ENCODE measurements around the gene ALDH1L2.

The ALDH1L2 gene

DNA sequence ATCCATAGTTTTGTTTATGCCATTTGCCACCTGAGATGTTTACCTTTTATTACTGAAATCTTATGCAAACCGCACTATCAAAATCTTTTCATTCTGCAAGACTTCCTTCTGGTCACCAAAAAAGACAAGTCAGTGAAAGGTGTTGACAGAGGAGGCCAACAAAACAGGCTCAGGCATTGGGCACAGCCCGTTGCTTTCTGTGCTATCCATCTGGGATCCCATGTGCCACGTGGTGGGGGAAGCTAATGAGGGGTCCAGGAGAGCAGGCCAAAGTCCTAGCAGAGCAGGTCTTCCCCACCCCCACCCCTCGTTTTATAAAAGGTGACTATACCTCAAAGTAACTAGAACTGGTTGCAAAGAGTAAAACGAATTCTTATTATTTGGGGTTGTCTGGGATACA lies 1.2 kb downstream of the ALDH1L2 start:
- DNase-seq: no peak

DNA sequence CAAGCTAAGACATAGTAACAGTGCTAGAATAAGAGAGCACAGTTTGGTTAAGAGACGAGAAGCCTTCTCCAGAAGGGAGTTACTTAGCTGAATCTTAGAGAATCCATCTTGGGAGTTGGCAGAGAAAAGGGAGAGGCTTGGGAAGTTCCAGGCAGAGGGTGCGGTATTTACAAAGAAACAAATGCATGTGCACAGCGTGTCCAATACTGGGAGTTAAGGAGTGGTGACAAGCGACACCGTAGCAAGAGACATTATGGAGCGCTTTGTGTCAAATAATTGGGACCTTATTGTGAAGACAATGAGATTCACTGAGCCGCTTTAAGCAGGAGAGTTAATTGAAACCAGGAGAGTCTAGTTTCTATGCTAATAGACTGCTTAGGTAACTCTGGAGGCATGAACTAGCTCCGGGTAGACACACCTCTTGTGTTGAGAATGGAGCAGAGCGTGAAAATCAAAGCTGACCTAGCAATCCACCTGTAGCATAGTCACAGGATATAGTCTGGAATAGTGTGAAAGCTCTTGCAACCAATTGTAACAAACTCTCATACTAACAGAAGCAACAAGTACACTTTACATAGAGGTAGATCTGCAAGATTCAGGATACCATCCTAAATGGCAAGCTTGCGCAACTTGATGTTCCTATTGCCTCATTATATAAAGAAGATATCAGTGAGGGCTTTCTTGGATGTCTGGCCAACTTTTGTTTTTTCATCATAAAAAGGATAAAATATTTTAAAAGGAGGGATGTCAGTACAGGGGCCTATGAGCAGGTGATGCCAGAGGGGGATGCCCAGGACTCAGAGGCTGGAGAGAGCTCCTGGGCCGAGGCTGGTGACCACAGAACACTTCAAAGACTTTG lies 5.3 kb downstream of the ALDH1L2 start:
- DNase-seq: no peak

DNA sequence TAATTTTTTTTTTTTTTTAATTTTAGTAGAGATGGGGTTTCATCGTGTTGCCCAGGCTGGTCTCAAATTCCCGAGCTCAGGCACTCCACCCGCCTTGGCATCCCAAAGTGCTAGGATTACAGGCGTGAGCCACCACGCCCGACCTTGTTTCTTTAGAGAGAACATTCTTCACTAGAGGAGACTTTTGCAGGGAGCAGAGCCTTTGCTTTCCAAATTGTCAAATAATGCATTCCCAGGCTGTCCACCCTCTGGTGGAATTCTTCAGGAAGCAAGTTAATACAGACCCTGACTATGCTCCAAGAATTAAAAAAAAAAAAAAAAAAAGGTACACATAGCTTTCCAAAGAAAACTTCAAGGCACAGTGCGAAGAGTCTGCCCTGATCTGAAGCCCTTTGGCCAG lies 6.8 kb downstream of the ALDH1L2 start:
- no peak for DNase-seq

DNA sequence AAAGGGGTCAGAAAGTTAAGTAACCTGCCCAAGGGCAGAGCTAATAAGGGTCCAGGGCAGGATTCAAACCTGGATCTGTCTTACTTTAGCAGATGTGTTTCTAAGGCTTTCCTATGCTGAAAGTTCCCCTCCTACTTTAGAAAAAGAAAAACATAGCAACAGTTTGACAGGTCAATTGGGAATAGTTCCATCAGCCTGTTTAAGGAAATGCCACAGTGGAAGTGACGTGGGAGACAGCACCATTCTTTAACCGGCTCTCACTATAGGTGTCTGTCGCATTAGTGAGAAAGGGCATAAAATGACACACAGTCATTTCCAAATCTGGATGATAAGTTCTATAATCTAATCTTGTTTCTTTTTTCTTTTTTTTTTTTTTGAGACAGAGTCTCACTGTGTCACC lies 7.3 kb downstream of the ALDH1L2 start:
- DNase-seq: no peak

DNA sequence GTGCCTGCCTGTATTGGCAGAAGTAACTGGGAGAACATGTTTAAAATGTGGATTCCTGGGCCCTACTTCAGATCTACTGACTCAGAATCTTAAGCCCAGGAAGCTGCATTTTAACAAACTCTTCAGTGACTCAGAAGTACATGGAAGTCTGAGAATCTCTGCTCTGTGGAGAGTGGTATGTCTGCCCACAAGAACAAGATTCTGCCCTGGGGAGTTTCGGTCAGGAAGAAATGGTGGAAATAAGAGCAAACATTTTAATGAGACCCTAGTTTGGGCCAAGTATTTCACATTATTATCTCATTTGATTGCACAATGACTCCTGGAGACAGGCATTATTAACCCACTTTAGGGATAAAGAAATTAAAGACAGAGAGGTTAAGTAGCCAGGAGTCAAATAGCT lies 8.2 kb downstream of the ALDH1L2 start:
- DNase-seq: no peak

DNA sequence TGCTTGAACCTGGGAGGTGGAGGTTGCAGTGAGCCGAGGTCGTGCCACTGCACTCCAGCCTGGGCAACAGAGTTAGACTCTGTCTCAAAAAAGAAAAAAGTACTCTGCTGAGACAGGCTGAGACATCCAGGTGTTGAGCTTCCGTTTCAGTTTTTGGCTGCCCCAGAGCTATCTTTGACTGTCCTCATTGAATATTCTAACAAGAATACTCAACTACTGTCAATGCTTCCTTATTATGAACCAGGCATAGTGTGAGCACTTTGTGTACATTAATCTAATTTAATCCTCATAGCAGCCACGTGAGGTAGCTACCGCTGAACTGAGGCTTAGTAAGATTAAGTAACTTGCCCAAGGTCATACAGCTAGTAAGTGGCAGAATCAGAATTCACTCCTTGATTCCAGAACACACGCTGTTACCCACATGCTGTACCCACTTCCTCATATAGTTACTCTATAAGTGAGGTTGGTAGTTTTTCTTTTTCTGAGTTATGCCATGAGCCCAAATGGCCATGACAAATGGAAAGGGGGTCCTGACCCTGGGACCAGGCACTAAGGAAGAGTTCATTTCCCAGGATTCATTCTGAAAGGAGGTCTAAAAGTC lies 11.3 kb downstream of the ALDH1L2 start:
- no peak for DNase-seq

DNA sequence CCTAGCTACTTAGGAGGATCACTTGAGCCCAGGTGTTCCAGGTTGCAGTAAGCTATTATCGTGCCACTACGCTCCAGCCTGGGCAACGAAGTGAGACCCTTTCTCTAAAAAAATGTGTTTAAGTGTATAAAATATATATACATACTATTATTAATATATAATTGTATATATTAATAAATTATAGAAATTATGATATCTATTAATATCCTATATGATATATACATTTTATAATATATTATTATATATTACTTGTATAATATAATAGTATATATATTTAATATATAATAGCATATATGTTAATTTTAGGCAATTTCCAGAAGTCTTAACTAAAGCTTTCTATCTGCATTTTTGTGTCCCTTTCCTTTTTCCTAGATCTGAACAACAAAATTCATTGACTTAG lies 12.3 kb downstream of the ALDH1L2 start:
- DNase-seq: no peak

DNA sequence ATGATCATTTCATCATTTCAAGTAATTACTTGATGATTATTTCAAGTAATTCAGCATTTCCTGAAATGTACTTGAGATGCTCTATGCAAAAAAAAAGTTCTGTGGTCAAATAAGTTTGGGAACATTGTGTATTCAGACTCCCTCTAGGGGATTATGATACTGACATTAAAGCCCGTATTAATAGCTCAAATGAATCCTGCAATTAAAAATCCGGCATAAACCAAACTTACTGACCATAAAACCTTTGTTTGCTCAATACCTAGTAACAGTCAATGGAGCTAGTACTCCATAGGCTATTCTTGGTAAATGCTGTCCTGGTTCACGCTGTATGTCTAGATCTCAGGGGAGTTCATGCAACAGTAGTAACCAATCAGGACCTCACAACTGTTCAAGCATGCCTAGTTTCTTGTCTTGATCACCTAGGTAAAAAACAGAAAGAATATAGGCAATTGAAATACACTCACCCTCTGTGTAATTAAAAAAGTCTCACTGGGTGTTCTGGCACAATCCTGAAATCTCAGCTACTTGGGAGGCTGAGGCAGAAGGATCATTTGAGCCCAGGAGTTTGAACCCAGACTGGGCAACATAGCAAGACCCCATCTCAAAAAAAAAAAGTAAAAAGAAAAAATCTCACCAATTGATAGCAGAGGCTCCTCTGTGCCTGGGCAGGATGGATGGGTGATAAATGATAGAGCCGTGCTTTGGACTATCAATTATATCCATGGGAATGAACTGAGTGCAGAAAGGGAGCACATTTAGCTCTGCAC lies 14.1 kb downstream of the ALDH1L2 start:
- DNase-seq: no peak

DNA sequence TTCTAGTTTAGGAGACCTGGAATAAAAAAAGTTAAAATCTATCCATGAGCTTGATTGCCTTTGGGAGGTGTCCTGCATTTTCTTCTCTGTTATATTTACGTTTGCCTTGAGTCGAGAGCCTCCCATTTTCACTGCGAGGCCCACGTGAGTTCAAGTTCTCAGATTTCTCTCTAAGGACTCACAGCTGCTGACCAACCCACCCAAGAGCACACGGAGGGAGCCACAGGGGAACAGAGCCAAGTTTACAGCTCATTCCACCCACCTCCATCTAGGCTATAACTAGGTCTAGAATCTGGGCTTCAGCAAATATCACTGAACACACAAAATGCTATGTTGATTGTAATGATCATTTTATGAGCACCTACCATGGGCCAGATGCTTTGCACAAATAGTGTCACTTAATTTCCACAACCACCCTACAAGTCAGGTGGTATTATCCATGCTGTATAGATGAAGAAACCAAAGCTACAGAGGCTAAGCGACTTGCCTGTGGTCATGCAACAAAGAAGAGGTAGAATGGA lies 16.7 kb downstream of the ALDH1L2 start:
- DNase-seq: no peak

DNA sequence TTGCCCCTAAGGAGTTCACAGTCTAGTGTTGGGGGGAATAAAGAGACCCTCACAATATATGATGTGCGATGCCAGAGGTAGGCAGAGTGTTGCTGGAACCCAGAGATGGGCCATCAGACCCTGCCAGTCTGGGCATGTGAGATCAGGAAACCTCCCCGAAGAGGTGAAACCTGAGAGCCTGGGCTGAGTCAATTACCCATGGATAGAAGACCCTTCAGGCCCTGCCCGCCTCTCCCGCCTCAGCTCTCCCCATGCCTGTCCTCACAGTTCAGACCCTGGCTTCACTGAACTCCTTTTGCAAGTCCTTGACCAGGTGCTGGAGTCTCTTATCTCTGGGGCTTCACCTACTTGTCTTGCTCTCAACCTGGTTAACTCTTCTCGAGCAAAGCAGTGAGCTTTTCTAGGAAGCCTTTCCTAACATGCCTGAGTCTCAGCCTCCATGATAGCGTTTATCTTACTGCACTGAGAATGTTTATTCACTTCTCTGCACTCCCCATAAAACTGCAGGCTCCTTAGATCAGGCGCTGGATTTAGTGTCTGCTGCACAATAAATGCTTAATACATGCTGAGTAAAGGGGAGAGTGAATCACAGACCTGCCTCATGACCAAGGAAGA lies 19.6 kb downstream of the ALDH1L2 start:
- no peak for DNase-seq

DNA sequence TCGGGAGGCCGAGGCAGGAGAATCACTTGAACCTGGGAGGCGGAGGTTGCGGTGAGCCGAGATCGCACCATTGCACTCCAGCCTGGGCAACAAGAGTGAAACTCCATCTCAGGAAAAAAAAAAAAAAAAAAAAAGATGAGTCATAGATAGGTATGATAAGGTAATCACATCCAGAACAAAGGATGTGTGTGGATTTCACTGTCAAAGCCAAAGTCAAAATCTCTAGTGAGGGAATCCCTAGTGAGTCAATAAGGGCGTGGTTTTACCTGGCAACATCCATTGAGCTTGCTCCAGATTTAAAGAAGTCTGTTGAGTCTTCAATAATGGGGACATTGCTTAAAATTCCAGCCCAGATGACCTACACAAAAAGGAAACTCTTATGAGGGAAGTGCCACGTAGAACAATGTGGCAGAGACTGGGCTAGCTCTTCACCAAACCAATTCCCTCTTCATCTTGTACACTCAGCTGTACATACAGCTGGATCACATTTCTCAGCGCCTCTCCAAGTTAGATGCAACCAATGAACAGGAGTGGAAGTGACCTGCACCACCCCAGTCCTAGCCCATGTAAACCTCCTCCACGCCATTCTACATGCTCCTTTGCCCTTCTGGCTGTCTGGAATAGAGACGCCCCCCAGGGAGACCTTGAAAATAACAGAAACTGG lies 23.4 kb downstream of the ALDH1L2 start:
- DNase-seq: no peak

DNA sequence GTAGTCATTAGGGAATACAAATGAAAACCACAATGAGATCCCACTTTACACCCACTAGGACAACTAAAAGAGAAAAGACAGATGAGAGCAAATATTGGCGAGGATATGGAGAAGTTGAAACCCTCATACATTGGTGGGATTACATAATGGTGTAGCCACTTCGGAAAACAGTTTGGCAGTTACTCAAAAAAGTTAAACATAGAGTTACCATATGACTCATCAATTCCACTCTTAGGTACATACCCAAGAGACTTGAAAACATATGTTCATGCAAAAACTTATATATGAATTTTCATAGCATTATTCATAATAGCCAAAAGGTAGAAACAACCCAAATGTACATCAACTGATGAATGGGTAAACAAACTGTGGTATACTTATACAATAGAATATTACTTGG lies 27.1 kb downstream of the ALDH1L2 start:
- DNase-seq: no peak

DNA sequence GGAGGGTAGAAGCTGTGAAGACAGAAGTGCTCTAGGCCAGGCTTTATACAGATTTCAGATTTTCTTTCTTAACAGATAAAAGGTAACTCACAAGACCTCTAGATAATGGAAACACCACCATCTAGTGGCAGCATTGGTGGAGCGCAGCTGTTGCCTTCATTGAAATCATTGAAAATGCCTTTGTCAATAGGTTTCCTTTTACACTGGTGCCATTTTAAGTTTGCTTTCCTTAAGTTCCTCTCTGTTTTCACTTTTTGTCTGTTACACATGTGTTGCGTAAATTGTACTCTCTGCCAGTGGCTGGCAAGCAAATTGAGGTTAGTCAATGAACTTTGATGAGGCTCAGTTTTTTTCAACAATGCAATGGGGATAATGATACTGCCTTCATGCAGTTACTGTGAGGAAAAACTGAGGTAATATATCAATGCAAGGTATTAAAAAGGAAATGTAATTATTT lies 31.1 kb downstream of the ALDH1L2 start:
- DNase-seq: peak; percentile 85

DNA sequence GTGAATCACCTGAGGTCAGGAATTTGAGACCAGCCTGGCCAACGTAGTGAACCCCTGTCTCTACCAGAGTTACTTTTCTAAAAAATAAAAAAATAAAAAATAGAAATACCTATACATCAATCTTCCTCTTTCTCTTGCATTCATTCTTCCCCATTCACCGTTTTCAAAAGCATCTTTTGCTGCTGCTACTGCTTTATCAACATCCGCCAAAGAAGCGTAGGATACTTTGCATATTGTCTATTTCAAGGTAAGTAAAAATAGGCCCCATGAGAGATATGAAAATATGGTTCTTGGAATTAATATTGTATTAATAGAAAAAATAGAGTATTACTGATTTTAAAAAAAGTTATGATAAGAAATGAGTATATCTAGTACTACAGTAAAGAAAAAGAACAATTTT lies 32.3 kb downstream of the ALDH1L2 start:
- no peak for DNase-seq

DNA sequence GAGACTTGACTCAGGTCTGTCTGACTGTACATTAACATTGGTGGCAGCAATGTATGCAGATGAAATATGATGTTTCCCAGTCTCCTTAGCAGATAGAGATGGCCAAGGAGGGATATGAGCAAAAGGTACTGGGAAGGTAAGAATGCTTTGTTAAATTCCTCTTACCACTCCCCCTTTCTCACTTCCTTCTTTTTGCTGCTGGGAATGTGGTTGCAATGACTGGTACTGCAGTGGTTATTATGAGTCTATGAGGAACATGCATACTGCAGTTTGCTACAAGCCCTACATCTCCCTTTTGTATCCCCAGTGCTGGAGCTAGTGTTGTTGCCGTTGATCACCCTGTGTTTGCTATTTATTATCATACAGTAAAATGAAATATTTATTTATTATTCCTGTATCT lies 35.9 kb downstream of the ALDH1L2 start:
- DNase-seq: no peak

DNA sequence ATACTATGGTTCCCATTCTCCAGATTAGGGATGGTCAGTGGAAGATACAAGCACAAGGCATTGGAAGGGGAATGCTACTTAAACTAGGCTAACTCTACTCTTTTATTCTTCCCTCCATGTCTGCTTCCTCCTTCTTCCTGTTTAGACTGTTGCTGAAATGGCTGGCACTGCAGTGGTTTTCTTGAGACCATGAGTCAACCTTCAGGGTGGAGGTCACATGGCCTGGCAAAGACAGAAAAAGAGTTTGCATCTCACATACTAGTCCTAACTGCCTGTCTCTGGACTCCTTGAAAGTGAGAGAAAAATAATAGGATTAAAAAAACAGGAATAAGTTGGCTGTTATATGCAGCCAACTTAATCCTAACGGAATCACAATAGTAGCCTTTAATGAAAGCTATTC lies 37.0 kb downstream of the ALDH1L2 start:
- DNase-seq: no peak

DNA sequence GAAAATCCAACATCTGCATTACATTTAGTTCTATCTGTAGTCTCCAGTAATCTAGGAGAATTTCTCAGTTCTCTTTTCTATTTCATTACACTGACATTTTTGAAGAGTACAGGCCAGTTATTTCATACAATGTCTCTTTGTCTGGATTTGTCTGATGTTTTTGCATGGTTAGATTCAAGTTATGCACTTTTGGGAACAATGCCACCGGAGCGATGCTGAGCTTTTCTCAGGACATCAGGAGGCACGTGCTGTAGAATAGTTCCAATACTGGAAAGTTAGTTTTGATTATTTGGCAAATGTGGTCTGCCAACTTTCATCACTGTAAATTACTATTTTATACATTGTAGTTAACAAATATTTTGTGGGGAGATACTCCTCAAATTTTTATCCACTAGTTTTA lies 43.1 kb downstream of the ALDH1L2 start:
- DNase-seq: no peak

DNA sequence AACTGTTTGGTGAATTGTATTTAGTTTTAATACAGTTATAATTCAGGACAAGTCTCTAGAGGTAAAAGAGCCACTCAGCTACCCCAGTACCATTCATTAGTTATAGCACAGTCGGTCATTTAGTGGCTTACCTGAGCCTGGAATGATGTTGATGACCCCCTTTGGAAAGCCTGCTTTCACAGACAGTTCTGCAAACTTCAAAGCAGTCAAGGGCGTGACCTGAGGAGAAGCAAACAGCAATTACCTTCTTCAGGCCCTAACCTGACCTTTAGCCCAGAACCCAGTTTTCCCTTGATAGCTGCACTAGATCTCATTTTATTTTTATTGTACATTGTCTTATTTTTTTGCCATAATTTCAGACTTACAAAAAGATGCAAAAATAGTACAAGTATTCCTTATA lies 43.8 kb downstream of the ALDH1L2 start:
- no peak for DNase-seq

DNA sequence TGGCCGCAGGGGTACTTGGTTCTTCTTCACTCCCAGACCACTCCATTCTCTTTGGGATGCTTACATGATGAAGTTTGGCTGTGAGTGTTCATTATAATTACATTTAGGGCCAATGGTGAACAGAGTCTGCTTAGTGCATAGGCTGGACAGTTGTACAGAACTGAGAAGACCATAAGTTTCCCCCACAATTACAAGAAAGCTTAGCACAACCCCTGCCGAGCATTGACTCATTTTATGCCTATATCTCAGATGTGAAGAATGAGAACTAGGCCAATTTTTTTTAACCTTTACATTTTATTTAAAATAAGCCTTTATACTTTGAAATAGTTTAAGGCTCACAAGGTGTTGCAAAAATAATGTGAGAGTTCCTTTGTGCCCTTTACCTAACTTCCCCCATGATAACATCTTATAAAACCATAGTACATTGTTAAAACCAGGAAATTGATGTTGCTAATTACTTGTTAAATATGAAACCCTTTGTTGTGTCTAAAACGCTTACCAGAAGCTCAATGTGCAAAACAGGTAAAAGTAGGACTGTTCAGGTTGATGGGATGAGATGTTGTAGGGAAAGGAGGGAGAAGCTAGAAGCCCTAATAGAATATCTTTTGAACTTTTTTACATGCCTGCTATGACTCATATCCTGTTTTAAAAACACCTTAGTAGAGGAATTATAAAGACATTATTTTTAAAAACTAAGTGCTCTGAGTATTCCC lies 47.2 kb downstream of the ALDH1L2 start:
- no peak for DNase-seq

DNA sequence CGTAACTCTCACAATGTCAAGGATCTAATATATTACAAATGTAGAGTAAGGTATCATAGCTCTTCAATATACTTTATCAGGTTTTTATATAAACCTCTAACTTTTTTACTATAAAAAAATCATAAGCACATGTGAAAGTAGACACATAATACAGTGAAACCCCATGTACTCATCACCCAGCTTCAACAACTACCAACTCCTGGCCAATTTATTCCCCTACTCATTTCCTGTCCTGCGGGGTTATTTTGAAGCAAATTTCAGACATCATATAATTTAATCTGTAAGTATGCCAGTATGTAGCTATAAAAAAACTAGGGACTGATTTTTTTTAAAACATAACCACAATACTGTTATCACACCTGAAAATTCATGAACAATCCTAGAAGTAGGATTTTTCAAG lies 50.4 kb downstream of the ALDH1L2 start:
- no peak for DNase-seq

DNA sequence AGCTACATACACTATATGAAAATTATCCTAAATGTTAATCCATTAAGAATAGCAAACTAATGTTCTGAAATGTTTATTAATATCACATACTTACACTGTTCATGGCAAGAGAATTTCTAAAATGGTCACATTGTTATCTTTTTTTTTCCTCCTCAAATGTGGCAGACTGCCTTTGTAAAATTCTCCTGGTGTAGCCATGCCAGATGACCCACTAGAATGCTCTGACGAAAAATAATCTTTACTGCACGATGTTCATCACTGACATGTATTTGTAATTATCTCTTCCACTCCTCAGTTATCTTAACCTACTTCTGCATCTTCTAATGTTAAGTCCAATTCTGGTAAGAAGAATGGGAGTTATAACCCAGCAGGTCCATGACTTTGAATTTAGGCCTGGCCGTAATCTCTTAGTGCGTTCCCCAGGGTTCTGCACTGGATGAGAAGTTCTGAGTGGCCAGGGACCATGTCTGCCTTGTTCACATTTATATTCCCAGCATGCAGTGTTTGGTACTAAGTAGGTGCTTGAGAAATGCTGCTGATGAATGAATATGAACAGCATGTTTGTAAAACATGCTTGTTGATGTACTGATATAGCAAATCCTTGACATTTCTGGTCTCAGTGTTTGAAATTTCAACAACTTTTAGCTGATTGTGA lies 51.4 kb downstream of the ALDH1L2 start:
- no peak for DNase-seq

Measured in midbrain (tissue), 1 donor.